CD4-positive, alpha-beta T cell treated with Interleukin-17A for 1 hour (primary cell): ENCODE data around the gene RNF11.
A peak's percentile ranks its signal among the peaks of the same experiment; 100 is the strongest.

Experiments
- DNase-seq: peaks from one replicate; pipeline ENCODE4 v3.0.0-alpha.2; 2020

The RNF11 gene

DNA sequence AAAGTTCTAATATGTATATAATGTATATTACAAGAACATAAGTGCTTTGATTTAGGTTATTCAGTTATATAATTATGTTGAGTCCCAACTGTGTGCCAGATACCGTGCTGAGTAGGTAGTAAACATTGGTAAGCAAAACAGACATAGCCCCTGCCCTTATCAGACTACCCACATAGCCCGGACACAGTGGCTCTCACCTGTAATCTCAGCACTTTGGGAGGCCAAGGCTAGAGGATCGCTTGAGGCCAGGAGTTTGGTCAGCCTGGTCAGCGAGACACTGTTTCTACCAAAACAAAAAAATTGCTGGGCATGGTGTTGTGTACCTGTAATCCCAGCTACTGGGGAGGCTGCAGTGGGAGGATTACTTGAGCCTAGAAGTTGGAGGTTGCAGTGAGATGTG, 30.7 kb downstream of the RNF11 start:
- no peak for DNase-seq

DNA sequence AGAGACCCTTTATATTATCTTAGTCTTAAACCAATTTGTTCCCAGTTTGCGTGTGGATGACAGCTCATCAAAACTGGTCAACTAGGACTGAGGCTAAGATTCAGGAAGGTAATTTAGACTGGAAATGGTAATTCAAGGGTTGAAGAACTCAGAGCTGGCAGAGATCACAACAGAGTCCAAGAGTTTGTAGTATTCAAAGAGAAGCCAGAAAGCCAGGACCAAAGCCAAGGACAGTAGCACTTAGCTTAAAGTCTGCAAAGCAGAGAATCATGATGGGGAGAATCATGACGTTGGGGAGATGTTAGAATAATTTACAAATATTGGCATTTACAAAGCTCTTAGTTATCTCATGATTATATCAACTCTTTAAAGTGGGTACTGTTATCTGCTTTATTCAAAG, 32.6 kb downstream of the RNF11 start:
- DNase-seq, result no peak

DNA sequence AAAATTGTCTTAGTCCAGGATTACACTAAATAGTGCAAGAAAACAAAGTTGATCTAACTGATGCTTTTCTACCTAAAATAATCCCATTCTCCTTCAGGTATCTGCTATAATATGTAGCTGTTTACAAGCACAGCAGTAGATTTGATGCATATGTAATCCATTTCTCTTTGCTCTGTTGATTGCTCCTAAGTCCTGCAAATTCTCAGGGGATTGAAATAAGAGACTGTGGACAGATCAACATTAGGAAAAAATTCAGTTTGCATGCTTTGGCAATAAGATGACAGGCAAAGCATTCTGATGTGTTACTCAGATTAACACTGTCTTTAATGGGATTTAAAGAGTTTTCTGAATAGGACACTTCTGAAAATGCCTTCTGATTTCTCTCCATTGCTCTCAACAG, 34.7 kb downstream of the RNF11 start:
- DNase-seq, result no peak

DNA sequence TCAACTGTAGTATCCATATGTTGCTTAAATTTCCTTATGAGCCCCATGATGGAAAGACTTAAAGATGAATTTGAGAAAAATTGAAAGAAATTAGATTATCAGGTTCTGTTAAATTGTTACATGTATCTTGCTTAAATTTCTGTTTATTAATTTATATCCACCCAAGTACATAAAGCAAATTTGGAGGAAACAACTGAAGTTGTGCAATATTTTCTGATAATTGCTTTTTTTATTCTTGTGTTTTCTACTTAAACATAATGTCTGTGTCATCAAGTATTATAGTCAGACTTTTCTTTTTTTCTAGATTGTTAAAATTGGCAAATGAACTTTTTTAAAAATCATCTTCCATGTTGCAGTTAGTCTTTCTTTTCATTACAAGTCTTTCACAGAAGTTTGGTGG, 36.8 kb downstream of the RNF11 start:
- no peak for DNase-seq

DNA sequence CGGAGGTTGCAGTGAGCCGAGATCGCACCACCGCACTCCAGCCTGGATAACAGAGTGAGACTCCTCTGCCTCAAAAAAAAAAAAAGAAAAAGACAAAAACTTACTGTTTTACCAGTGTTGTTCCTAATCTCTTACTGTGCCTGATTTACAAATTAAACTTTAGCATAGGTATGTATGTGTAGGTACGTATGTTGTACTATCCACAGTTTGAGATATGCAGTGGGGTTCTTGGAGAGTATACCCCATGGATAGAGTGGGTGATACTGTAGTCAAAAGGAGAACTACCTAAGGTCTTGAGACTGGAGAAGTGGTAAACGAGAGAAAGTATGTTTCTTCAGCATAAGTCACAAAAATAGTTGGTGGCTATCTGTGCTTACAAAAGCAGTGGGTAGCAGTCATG, 38.6 kb downstream of the RNF11 start:
- no peak for DNase-seq

DNA sequence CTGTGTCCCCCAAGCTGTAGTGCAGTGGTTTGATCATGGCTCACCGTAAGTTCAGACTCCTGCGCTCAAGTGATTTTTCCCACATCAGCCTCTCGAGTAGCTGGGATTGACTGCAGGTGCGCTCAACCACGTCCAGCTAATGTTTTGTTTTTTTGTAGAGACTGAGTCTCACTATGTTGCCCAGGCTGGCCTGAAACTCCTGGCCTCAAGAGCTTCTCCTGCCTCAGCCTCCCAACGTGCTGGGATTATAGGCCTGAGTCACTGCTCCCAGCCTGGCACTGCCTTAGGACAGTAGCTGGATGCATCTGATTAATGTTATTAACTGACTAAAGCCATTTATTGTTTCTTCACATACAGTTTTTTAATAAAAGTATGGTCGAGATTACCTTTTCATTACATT, 40.2 kb downstream of the RNF11 start:
- DNase-seq, result no peak

DNA sequence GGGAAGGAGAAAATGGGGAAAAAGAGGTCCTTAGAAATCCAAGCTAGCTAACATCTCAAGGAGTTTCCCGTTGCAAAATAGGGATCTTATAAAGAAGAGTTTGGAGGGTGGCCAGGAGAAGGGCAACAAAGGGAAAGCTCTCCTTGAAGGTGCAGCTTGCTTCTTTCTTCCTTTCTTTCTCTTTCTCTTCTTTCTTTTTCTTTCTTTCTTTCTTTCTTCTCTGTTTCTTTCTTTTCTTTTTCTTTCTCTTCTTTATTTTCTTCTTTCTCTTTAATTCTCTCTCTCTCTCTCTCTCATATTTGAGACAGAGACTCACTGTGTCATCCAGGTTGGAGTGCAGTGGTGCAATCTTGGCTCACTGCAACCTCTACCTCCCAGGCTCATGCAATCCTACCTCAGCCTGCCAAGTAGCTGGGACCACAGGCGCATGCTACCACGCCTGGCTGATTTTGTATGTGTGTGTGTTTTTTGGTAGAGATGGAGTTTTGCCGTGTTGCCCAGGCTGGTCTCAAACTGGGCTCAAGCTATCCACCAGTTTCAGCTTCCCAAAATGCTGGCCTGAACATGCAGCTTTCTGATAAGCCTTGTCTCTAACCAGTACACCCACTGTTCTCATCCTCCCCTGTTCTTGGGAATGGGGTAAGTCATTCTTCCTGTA, 44.4 kb downstream of the RNF11 start:
- no peak for DNase-seq

DNA sequence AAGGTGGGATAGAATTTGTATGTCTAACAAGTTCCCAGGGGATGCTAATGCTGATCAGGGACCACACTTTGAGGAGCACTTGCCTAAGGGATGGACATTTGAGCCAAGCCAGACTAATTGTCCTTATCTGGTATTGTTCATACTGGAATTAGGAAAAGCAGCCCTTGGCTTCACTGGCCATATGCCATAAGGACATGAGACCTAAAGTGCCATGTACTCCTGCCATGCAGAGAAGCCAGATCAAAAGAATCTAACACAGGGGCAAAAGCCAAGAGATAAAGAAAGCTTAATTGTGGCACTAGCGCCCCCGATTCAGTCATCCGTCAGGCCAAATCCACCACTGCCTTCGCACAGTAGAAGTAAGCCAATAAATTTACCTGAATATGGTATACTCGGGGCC, 45.7 kb downstream of the RNF11 start:
- no peak for DNase-seq

DNA sequence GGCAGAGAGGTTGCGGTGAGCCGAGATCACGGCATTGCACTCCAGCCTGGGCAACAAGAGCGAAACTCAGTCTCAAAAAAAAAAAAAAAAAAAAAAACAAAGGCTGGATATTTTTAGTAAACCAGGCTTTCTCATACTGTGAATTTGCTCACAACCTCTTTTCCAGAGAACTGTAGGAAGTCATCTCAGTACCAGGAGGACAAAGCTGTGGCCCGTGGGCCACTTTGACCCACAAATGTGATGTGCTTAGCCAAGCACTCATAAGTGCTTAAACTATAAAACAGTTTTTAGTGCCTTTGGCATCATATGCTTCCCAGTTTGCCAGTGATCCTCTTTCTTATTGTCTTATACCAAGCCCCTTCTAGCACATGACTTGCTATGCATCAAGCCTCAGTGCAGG, 46.5 kb downstream of the RNF11 start:
- no peak for DNase-seq

DNA sequence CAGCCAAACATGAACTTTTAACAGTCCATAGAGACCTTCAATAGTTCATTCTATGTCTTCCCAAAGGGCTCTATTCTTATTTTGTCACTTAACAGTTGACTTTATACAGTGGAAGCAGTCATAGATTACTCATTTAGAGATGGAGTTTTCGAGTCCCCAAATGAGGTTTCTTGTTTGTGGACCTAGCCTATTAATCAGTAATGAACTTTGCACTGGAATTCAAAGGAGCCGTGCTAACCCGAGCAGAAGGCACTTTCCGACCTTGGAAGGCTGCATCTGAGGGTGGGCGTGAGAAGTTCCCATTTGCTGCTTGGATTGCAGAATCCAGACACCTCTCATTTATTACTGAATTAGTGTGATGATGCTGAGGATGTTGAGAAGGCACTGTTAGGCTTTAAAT, 47.9 kb downstream of the RNF11 start:
- no peak for DNase-seq

DNA sequence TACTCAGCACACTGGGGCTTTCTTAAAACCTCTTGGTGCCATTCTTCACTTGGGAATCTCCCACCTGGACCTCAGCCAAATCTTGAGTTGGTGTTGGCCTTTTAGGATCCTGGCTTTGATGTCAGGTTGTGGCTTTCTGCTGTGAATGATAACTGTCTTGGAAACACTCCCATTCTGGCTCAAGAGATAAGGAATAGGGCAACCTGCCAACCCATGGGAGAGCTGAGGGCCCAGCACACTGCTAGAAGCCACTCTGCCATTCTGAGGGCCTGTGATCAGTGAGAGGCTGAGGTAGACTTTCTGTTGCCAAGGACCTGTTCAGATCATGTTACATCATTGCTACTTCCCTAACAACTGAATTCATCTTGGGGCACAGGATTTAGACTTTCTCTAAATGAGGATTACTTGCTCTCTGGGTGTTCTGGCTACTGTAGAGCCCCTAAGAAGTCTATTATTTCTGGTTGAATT, 48.4 kb downstream of the RNF11 start:
- no peak for DNase-seq

DNA sequence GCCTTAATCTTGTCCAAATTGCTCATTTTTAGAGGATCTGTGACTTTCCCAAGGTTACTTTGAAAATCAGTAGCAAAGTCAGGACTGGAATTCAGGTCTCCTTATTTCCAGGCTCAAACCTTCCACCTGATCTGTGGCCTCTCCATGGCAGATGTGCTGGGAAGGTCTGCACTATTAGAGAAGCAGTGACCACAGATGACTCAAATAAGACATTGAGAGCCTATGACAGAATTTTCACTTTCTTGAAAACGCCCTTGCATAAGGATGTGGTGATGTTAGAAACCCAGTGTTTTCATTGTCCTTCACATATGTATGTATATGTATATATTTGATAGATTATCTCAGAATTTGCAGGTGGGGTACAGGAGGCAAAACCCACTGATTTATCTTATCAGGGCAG, 49.0 kb downstream of the RNF11 start:
- no peak for DNase-seq

DNA sequence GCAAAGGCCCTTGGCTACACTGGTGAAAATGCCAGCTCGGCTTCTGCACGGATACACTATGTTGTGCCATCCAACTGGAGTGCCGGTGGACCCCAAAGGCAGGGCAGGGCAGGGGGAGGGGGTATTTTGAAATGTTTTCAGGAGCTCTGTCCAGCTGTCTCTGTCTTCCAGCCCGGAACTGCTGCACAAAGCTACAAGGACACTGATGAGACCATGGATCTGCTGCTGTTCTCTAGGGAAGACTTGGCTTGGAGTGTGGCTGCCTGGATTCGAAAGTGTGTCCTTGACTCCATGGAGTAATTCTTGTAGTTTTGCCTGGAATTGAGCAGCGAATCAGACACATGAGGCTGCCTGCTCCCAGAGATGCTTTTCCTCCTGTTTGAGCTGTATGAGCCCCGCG, 51.9 kb downstream of the RNF11 start:
- DNase-seq, result no peak

DNA sequence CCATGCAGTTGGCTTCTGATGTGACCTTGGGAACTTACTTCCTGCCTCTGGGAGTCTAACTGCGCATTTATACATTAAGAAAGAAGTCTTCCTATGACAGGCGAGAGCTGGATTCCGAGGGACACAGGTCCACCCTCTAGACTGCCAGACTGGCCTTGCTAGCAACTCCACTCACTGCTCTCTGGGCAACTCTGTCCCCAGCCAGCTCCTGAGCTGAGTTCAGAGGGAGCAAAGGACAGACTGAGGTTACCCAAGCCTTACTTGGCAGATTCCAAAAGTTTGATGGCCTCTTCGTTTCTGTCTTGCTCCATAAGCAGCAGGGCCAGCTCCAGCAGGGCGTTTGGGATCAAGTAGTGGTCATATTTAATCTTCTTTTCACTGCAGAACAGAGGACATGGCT, 52.5 kb downstream of the RNF11 start:
- no peak for DNase-seq

DNA sequence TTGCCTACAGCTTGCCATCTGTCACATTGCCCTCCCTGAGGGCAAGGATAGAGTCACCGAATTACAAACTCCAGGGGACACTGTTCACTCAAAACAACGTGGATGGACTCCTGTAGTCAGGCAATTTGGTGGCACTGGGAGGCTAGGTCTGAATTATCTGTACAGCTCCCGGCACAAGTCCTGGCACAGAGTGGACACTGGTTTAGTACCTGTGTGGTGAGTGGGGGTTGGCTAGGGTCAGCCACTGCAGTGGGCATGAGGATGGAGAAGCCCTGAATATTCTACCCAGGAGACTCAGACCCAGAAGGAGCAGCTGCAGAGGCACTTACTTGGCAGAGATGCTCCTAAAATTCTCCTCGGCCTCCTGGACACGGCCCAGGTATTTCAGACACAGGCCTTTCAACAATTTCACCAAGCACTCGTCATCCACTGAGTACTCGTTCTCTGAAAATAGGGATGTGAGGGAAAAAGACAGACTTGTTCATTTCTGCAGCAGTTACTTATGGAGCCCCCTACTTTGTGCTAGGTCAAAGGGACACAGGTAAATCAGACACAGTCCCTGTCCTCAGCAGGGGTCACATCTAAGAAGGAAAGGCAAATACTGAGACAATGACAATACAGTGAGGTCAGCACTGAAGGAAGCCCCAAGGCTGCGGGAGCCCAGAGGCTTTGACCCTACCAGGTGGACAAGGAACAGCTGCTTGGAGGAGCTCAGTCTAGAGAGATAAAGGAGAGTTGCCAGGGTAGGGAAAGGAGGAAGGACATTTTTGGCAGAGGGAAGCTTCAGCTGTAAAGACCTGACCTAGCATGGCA, 53.8 kb downstream of the RNF11 start:
- DNase-seq, result no peak

DNA sequence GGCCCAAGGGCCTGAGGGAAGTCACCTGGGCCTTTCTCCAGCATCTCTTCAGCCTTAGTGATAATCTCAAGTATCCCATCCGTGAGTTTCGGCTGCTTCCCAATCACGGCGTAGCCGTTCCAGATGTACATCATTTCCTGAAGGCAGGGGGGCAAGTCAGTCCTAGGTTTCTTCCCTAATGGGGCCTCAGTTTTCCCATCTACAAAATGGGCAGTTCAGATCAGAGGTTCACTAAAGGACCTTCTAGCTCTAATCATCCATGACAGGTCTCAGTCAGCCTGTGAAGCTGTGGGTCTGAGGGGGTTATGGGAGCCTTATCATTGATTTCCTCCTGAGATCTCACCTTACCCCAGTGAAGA, 54.4 kb downstream of the RNF11 start:
- DNase-seq, result no peak

DNA sequence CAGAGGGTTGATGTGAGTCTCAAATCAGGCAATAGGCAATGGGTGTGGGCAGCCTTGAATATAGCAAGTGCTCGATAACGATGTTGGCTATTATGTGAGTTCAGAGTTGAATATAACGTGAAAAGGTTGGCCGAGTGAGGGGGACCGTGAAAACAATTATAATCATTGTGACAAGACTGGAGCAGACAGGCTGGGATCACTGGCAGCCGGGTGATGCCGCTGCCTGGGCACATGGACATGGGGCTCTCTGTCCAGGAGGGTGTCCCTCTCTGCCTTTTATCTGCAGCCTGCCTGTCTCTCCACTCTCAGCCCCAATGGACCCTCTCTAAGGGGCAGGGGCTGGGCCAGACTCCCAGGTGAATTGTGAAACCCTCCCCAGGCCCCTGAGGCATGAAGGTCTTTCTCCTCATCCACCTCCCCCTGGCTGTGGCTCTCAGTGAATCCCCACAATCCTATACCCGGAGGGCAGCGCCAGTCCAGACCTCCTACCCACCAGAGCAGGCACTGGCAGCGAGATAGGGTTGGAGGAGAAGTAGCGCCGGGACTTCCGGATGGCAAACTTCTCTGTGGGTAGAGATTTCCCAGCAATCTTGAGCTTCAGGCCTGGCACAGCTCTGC, 57.9 kb downstream of the RNF11 start:
- DNase-seq, result no peak

DNA sequence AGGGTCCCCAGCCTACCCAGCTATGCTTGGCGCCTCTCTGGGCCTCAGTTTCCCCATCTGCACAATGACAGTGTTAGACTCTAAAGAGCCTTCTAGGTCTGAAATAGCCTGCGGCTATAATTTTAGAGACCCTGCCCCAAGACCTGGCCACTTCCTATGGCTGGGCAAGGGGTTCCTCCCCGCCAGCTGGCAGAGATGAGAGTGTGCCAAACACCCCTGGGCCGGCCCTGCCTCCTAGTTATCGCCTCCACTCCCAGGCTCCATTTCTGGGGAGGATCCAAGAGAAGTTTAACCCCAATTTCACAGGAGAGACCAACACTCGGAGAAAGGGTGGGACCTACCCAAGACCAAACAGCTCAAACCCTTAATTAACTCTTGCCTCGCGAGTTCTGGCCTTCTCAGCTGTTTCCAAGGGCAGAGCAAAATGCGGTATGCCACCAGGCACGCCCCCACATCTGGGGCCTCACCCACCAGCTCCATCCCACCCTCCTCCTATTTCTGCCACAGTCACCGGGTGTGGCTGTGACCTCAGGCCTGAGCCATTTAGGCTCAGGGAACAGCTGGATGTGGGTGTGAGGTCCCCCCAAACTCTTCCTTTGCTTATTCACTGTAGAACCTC, 58.6 kb downstream of the RNF11 start:
- DNase-seq, result no peak

DNA sequence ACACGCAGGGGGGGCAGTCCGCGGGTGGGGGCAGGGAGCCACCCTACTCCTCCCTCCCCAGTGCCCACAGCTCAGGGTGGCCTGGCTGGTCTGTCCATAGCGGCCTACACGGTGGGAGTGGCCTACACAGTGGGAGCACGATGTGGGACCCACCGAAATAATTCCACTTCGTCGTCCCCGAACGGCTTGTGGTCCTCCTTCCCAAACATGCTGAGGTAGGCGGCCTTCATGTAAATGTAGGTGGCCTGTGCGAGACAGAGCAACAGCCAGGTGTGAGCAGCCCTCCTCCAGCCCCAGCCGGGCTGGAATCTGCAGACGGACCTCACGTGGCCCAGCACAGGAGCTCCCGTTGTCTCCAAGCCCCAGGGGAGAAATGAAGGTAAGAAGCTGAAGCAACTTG, 59.9 kb downstream of the RNF11 start:
- no peak for DNase-seq

DNA sequence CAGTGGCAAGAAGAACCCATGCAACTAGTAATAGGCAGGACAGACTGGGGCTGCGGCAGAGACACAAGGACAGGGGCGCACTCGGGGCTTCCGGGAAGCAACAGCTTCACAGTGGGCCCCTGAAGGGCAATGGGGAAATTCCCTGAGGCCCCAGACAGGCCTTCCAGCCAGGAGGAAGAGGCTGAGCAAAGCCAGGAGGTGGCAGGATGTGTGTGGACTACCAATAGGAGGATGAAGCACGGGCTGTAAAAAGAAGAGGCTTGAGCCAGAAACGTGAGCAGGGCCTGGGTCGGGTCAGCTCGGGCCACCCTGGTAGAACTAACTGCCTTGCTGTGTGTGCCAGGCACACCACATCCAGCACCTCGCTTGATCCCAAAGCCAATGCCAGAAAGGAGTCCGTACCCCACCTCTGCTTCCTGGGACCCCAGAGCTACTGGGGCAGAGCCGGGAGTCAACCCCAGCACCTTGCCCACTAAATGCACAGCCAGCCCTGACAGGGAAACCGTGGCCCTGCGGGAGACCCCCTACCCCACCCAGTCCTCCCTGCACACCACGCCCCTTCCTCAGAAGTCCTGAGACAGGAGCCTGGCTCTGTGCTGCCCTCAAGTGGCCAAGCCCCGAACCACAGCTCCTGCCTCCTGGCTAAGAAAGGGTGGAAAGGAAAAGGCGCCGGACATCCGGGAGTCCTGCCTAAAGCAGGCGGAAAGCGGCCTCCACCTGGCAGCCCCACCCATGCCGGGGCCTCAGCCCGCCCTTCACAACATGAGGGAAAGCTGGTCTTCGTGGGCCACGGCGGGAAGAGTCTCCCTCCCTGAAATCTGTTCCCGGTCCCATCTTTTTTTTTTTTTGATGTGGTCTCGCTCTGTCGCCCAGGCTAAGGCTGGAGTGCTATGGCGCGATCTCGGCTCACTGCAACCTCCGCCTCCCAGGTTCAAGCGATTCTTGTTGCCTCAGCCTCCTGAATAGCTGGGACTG, 60.6 kb downstream of the RNF11 start:
- DNase-seq, result peak; percentile 69

DNA sequence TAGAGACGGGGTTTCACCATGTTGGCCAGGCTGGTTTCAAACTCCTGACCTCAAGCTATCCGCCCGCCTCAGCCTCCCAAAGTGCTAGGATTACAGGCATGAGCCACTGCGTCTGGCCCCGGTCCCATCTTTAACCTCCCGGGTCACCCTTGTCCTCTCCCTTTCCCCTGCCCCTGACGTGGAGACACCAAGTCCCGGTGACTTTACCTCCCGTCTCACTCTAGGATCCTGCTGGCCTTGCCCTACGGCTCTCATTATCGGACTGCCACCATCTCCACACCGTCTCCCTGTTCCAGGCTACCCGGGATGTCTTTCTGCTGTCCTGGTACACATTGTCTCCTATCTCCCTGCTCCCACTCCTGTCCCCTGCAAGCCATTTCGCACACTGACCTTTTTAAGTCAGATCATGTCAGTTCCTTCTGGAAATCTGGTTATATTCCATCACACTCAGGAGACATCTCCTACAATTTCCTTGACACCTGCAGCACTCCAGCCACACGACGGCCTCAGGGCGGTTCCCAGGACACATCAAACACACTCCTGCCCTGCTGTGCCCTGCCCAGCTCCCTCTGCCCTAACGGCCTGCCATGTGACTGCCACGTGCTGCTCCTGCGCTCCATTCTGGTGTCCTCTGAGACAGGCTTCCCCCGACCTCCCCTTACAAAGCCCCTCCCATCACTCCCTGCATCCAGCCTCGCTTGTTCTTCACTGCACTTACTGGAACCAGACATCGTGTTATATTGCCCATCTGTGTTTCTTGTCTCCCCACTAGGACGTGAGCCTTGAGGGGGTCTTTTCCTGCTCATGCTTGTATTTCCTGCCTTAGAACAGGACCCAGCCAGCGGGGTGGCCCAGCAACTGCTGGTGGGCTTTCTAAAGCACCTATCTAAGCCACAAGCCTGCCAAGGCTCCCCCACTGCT, 61.6 kb downstream of the RNF11 start:
- DNase-seq, result no peak

DNA sequence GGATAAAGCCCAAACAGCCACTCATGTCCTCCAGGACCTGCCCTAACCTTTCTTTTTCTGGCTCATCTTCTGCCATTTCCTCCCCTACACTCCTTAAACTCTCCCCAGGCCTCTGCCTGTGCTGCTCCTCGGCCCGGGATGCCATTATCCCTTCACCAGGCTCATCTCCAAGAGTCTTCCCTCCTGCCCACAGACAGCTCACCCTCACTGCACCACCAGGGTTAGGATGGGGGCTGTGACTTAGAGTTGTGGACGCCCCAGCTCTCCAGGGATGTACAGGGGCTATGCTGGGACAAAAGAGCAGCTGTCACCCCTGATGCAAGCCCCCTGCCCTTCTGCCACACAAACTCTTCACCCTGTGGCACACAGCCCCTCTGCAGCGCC, 62.2 kb downstream of the RNF11 start:
- no peak for DNase-seq
